Activated CD4-positive, alpha-beta T cell treated with anti-CD3 and anti-CD28 coated beads, Interleukin-2, amount 10 ng/mL, durations not matched to agents 7 days and 5 days (primary cell): ENCODE measurements around the gene HIGD1A. TPM values are rescaled to one million over a fixed set of nuclear protein-coding genes. Genes with fewer than 3 reads are reported as not detected.

Experiments
- CTCF ChIA-PET: fragments of 350-600 bp; sonication (Branson Sonifier 250); formaldehyde crosslinking; loops from one replicate; lab custom pipeline; 2021; ENCODE audit warnings: antibody characterized with exemption; lab: Charles Lee
- POLR2A ChIA-PET: fragments of 350-600 bp; sonication (Branson Sonifier 250); formaldehyde crosslinking; loops from one replicate; lab custom pipeline; 2021; ENCODE audit warnings: antibody characterized with exemption; lab: Charles Lee
- DNase-seq: peaks from one replicate; pipeline ENCODE4 v3.0.0-alpha.2; 2020
- H3K27ac Mint-ChIP-seq: one replicate; pipeline ENCODE4 v1.8.0; 2021; ENCODE audit warnings: mild to moderate bottlenecking, moderate library complexity, mixed read lengths
- H3K27me3 Mint-ChIP-seq: one replicate; pipeline ENCODE4 v1.8.0; 2021; ENCODE audit warnings: mixed read lengths
- H3K36me3 Mint-ChIP-seq: one replicate; pipeline ENCODE4 v1.8.0; 2021; ENCODE audit warnings: low read depth, mixed read lengths
- H3K4me1 Mint-ChIP-seq: one replicate; pipeline ENCODE4 v1.8.0; 2021; ENCODE audit warnings: mixed read lengths
- H3K4me3 Mint-ChIP-seq: one replicate; pipeline ENCODE4 v1.8.0; 2021; ENCODE audit warnings: mild to moderate bottlenecking, moderate library complexity, mixed read lengths
- H3K9me3 Mint-ChIP-seq: one replicate; pipeline ENCODE4 v1.8.0; 2021; ENCODE audit warnings: mixed read lengths
- total RNA-seq, 2 experiments: library from RNA; stranded (reverse); gene quantifications; one replicate each; pipeline ENCODE4 v1.2.3, GENCODE V29; 2021

The HIGD1A gene
- 10 to 100 TPM; 51.6 to 72.1 TPM for total RNA-seq

GRCh38 chr3:42804106-42804830 lies at the start of gene HIGD1A:
Gene HIGD1A, minus strand, starts transcription at chr3:42804490. Its CDS starts 10,237 bp downstream, at chr3:42794253.
- DNase-seq, result peak; percentile 95
- Mint-ChIP-seq H3K4me3 (peak within 1 kb of the TSS; percentile 96), H3K27ac (peak within 1 kb of the TSS; percentile 95), H3K9me3 (no peaks in the 10 kb centered on the region), H3K36me3 (peaks cover 16% of the 10 kb centered on the region), H3K27me3 (peaks cover 31% of the 10 kb centered on the region), H3K4me1 (peaks cover 46% of the 10 kb centered on the region)
- ChIA-PET CTCF (interaction anchor here (0.5 to 1.4 kb wide), 6 partner anchors 8 to 246 kb away, joined by 3 to 5 read pairs (median 3); no protein-coding TSS in a partner anchor), POLR2A (interaction anchor here (0.6 kb wide), 1 partner anchor 556 kb away, joined by 3 read pairs; no protein-coding TSS in a partner anchor)

DNA sequence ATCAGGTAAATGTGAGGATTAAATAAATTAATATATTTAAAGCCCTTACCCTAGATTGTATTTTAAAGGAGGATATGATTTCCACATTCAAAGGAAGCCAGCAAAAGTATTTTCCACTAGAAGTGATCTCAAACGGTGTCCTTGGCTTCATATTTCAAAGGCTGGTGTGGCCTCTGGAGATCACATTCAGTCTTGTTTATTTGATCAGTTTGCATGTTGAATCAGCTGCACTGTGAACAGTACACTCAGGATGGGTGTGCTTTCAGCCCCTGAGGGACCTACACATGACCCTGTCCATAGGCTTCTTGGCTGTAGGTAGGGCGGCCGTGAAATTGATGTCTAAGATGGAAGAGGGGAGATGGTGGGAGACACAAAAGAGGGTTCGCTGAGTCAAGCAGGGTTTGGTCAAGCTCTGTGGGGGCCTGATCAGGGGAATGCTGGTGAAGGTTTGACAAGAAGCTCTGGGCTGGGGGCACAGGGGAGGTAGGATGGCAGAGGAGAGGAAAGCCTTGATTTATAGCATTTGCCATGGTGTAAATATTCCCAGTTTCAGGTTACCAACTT lies 49.5 kb upstream of the HIGD1A start:
- CTCF ChIA-PET, result no interaction called here
- POLR2A ChIA-PET, result no interaction called here
- no peak overlapping the region for H3K4me3 Mint-ChIP-seq
- no peak for DNase-seq
- H3K9me3 Mint-ChIP-seq, result no peaks in the 10 kb centered on the region
- H3K27ac Mint-ChIP-seq, result no peak overlapping the region
- no peaks in the 10 kb centered on the region for H3K4me1 Mint-ChIP-seq
- peaks cover 6% of the 10 kb centered on the region for H3K27me3 Mint-ChIP-seq
- H3K36me3 Mint-ChIP-seq, result no peaks in the 10 kb centered on the region

DNA sequence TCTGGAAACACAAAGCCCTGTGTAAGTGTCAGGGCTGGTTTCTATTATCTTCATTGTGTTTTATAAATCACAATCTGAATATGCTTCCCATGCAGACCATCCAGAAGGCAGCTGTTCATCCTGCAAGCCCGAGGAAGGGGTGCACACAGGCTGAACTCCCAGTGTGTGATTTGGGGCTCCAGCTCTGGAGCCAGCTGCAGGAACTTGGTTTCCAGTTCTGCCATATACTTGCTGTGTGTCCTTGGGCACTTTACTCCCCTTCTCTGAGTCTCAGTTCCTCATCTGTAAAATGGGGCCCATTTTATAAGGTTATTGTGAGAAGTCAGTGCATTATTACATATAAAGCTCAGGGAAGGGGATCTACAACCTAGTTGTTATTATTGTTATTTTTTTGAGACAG lies 48.8 kb upstream of the HIGD1A start:
- DNase-seq, result no peak
- ChIA-PET POLR2A (no interaction called here), CTCF (no interaction called here)
- Mint-ChIP-seq H3K4me3 (no peak overlapping the region), H3K36me3 (no peaks in the 10 kb centered on the region), H3K4me1 (no peaks in the 10 kb centered on the region), H3K27me3 (peaks cover 2% of the 10 kb centered on the region), H3K27ac (no peak overlapping the region), H3K9me3 (no peaks in the 10 kb centered on the region)

DNA sequence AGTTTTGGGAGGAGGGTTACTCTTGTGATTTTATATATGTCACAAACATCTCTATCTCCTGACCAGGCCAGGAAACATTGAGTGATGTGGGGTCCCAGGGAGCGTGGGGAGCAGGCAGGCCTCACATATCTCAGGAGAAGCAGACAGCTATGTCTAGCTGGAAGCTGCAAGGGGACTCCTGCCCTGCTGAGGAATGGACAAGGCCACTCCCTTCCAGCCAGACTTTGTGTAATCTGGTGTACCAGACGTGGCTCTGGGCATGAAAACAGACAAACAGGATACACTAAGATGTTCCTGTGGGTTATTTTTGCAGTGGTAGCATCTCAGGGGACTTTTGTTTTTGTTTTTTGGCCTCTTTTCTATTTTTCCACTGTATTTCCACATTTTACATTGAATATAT lies 48.2 kb upstream of the HIGD1A start:
- H3K4me3 Mint-ChIP-seq, result no peak overlapping the region
- no peaks in the 10 kb centered on the region for H3K9me3 Mint-ChIP-seq
- ChIA-PET POLR2A (no interaction called here), CTCF (interaction anchor here (1.3 kb wide), 1 partner anchor 39 kb away, joined by 3 read pairs; no protein-coding TSS in a partner anchor)
- no peak for DNase-seq
- H3K4me1 Mint-ChIP-seq, result peaks cover 5% of the 10 kb centered on the region
- H3K27me3 Mint-ChIP-seq, result peaks cover 2% of the 10 kb centered on the region
- no peak overlapping the region for H3K27ac Mint-ChIP-seq
- H3K36me3 Mint-ChIP-seq, result no peaks in the 10 kb centered on the region

DNA sequence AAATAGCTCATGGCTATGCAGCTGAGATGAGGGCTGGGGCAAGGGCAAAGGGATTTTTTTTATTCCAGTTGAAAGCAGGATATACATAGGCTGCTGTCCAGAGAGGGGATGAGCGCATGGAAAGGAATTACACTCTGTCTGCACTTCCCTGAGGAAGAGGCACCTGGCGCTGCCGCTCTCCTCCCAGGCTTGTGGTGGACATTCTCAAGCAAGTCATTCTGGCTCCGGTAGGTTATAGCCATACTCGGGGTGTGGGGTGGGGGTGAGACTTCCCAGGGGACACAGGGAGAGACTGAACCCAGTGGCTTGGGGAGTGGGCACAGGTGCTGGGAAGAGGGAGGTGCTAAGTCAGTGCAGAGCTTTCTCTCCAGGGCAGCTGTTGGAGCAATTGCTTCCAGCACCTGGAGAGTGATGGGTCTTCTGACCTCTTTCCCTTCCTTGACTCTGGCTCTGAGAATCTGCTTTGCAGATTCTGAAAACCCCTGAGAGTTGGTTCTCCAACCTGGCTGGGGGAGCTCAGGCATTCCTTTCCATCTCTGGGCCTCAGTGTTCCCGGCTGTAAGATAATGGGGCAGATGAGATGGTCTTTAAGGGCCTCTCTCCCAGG lies 47.0 kb upstream of the HIGD1A start:
- ChIA-PET POLR2A (no interaction called here), CTCF (interaction anchor here (0.7 to 1.8 kb wide), 4 partner anchors 20 to 38 kb away, joined by 3 to 6 read pairs (median 4); no protein-coding TSS in a partner anchor)
- no peak for DNase-seq
- peaks cover 14% of the 10 kb centered on the region for H3K4me1 Mint-ChIP-seq
- no peaks in the 10 kb centered on the region for H3K9me3 Mint-ChIP-seq
- no peak overlapping the region for H3K4me3 Mint-ChIP-seq
- H3K27ac Mint-ChIP-seq, result no peak overlapping the region
- no peaks in the 10 kb centered on the region for H3K27me3 Mint-ChIP-seq
- H3K36me3 Mint-ChIP-seq, result no peaks in the 10 kb centered on the region

- POLR2A ChIA-PET, result no interaction called here
- H3K27ac Mint-ChIP-seq, result no peak overlapping the region
- no peaks in the 10 kb centered on the region for H3K9me3 Mint-ChIP-seq
- no peak overlapping the region for H3K4me3 Mint-ChIP-seq
- no peaks in the 10 kb centered on the region for H3K36me3 Mint-ChIP-seq
- H3K4me1 Mint-ChIP-seq, result peaks cover 14% of the 10 kb centered on the region
- CTCF ChIA-PET, result interaction anchor here (1.8 kb wide), 1 partner anchor 31 kb away, joined by 6 read pairs; no protein-coding TSS in a partner anchor
- no peaks in the 10 kb centered on the region for H3K27me3 Mint-ChIP-seq
- no peak for DNase-seq
Observed at GRCh38 chr3:42850263-42850662, 46.0 kb upstream of the HIGD1A start.

DNA sequence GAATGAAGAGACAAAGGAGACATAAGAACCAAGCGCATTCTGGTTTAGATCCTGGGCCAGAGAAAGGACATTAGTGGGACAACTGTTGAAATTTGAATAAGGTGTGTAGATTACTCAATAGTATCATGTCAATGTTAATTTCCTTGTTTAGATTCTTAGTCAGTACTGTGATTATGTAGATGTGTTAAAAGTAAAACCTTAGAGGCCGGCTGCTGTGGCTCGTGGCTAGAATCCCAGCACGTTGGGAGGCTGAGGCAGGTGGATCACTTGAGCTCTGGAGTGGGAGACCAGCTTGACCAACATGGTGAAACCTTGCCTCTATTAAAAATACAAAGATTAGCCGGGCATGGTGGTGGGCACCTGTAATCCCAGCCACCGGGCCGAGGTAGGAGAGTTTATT lies 44.7 kb upstream of the HIGD1A start:
- POLR2A ChIA-PET, result no interaction called here
- CTCF ChIA-PET, result no interaction called here

DNA sequence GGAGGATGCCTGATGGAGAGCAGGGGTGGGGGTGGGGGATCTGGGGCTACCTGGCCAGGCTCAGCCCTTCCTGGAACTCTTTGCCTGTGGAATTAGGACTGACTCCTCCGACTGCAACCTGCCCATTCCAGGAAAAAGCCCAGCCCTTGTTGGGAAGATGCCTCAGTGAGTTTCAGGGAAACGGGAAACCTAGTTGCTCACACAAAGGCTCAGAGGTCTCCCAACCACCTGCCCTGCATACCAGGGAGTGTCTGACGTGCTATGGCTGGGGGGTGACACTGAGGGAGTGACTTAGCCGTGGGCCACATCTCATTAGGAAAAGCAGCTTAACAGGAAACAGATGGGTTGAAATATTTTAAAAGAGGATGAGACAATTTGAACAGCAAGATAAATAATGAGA lies 43.4 kb upstream of the HIGD1A start:
- Mint-ChIP-seq H3K4me3 (no peak overlapping the region), H3K4me1 (peaks cover 14% of the 10 kb centered on the region), H3K27me3 (no peaks in the 10 kb centered on the region), H3K36me3 (no peaks in the 10 kb centered on the region), H3K9me3 (no peaks in the 10 kb centered on the region), H3K27ac (no peak overlapping the region)
- no peak for DNase-seq
- ChIA-PET POLR2A (no interaction called here), CTCF (interaction anchor here (0.7 kb wide), 1 partner anchor 573 kb away, joined by 3 read pairs; no protein-coding TSS in a partner anchor)

More for the DNA sequence above, 44.7 kb upstream of the HIGD1A start:
- H3K4me1 Mint-ChIP-seq, result peaks cover 14% of the 10 kb centered on the region
- no peaks in the 10 kb centered on the region for H3K9me3 Mint-ChIP-seq
- no peak overlapping the region for H3K4me3 Mint-ChIP-seq
- H3K36me3 Mint-ChIP-seq, result no peaks in the 10 kb centered on the region
- no peak for DNase-seq
- H3K27me3 Mint-ChIP-seq, result no peaks in the 10 kb centered on the region
- no peak overlapping the region for H3K27ac Mint-ChIP-seq

DNA sequence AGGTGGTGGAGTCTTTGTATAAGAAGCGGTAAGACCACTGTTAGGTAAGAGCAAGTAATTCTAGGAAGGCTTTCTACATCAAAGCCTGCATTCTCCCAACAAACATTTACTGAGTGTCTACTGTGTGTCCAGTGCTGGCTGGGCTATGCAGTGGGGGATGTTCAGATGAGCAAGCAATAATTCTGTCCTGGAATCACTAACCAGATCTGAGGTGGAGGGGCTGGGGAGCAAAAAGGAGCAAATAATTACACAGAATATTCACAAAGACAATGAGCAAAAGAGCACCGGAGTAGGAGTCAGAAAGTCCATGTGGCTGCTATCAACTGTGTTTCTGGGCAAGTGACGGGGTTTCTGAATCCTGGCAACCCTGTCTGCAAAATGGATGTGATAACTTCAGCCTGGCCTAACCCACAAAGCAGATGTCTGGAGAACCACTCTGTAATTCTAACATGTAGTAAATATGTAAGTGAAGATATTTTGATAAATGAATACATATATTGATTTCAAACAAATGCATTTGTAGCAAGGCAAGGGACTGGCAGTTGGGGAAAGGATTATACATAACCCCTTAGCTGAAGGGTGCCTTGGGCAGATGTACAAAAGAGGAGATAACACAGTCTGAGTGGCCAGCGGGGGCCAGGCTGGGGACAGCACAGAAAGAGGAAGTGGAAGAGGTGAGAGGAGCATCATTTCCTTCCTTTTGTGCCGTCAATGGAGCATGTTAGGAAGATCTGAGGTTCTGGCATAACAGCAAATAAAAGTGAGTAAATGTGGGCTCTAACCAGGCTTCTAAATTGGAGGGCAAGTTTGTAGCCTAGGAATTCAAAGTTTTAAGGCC lies 42.6 kb upstream of the HIGD1A start:
- H3K4me3 Mint-ChIP-seq, result no peak overlapping the region
- no peak for DNase-seq
- CTCF ChIA-PET, result interaction anchor here (0.5 kb wide), 1 partner anchor 13 kb away, joined by 3 read pairs; no protein-coding TSS in a partner anchor

GRCh38 chr3:42844815-42845214 lies 40.5 kb upstream of the HIGD1A start:
- Mint-ChIP-seq H3K27me3 (no peaks in the 10 kb centered on the region), H3K36me3 (no peaks in the 10 kb centered on the region), H3K9me3 (no peaks in the 10 kb centered on the region), H3K27ac (no peak overlapping the region), H3K4me3 (no peak overlapping the region), H3K4me1 (peaks cover 14% of the 10 kb centered on the region)
- POLR2A ChIA-PET, result no interaction called here
- no peak for DNase-seq
- CTCF ChIA-PET, result no interaction called here

More for the DNA sequence above, 42.6 kb upstream of the HIGD1A start:
- Mint-ChIP-seq H3K9me3 (no peaks in the 10 kb centered on the region), H3K4me1 (peaks cover 14% of the 10 kb centered on the region), H3K27me3 (no peaks in the 10 kb centered on the region), H3K27ac (peak overlapping the region; percentile 67), H3K36me3 (no peaks in the 10 kb centered on the region)
- POLR2A ChIA-PET, result no interaction called here

GRCh38 chr3:42844412-42844713 lies 40.1 kb upstream of the HIGD1A start:
- POLR2A ChIA-PET, result no interaction called here

DNA sequence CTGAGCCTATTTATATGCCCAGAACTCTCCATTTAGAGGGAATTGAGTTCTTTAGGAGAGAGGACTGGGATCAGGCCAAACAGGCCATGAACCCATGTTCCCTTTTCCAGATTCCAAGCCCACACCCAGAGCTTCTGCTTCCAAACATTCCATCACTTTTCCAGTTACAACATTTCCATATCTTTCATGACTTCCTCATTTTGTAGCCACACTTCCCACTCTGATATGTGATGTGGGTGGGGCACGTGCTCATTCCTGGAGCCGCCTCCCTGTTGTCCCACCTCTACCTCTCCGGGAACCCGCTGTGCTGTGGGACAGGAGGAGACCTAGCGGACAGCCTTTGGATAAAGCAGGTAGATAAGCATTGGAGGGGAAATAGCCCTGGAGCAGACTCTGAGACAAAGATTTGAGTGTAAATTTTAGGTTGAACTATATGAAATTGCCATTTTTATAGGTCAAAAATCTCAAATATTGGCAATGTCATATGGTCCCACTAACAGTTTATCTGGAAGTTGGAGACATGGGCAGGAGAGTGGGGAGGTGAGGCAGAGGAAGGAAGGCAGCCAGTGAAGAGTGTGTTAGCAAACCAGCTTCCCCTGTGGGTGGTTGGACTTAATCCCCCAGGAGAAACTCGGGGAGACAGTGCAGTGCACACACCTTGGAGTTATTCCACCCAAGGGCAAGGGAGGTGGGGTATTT lies 39.6 kb upstream of the HIGD1A start:
- POLR2A ChIA-PET, result no interaction called here
- CTCF ChIA-PET, result interaction anchor here (1.6 kb wide), 1 partner anchor 37 kb away, joined by 4 read pairs; no protein-coding TSS in a partner anchor
- H3K36me3 Mint-ChIP-seq, result no peaks in the 10 kb centered on the region
- no peak overlapping the region for H3K27ac Mint-ChIP-seq
- no peak for DNase-seq
- H3K4me3 Mint-ChIP-seq, result no peak overlapping the region
- H3K27me3 Mint-ChIP-seq, result no peaks in the 10 kb centered on the region
- H3K4me1 Mint-ChIP-seq, result peaks cover 14% of the 10 kb centered on the region
- H3K9me3 Mint-ChIP-seq, result no peaks in the 10 kb centered on the region

More at GRCh38 chr3:42844412-42844713, 40.1 kb upstream of the HIGD1A start:
- no peak overlapping the region for H3K27ac Mint-ChIP-seq
- no peaks in the 10 kb centered on the region for H3K9me3 Mint-ChIP-seq
- H3K4me3 Mint-ChIP-seq, result no peak overlapping the region
- H3K36me3 Mint-ChIP-seq, result no peaks in the 10 kb centered on the region
- no peaks in the 10 kb centered on the region for H3K27me3 Mint-ChIP-seq
- CTCF ChIA-PET, result no interaction called here
- DNase-seq, result no peak
- peaks cover 14% of the 10 kb centered on the region for H3K4me1 Mint-ChIP-seq
